Activated CD4-positive, alpha-beta memory T cell treated with anti-CD3 and anti-CD28 coated beads for 36 hours (primary cell): ENCODE data around the gene SPIRE1. TPM values are rescaled to one million over a fixed set of nuclear protein-coding genes. Genes with fewer than 3 reads are reported as not detected.

ENCODE experiments used
- CTCF ChIA-PET: fragments of 350-600 bp; sonication (Branson Sonifier 250); formaldehyde crosslinking; loops from one replicate; lab custom pipeline; 2021; ENCODE audit warnings: antibody characterized with exemption, inconsistent platforms; lab: Charles Lee
- POLR2A ChIA-PET: fragments of 350-600 bp; sonication (Branson Sonifier 250); formaldehyde crosslinking; loops from one replicate; lab custom pipeline; 2021; ENCODE audit warnings: antibody characterized with exemption; lab: Charles Lee
- DNase-seq: peaks from one replicate; pipeline ENCODE4 v3.0.0-alpha.2; 2020
- H3K27ac Mint-ChIP-seq: one replicate; pipeline ENCODE4 v1.8.0; 2021; ENCODE audit warnings: mixed read lengths
- H3K27me3 Mint-ChIP-seq: one replicate; pipeline ENCODE4 v1.8.0; 2021; ENCODE audit warnings: mixed read lengths
- H3K36me3 Mint-ChIP-seq: one replicate; pipeline ENCODE4 v1.8.0; 2021; ENCODE audit warnings: mixed read lengths
- H3K4me1 Mint-ChIP-seq: one replicate; pipeline ENCODE4 v1.8.0; 2021; ENCODE audit warnings: low read depth, mixed read lengths
- H3K4me3 Mint-ChIP-seq: one replicate; pipeline ENCODE4 v1.8.0; 2021; ENCODE audit warnings: mild to moderate bottlenecking, mixed read lengths
- H3K9me3 Mint-ChIP-seq: one replicate; pipeline ENCODE4 v1.8.0; 2021; ENCODE audit warnings: mixed read lengths
- intact Hi-C: fragments of 100-400 bp; cut with micrococcal nuclease; formaldehyde crosslinking; loops from one replicate; pipeline ENCODE4 v1.15.1; 2023
- total RNA-seq, 2 experiments: library from RNA; stranded (reverse); gene quantifications; one replicate each; pipeline ENCODE4 v1.2.3, GENCODE V29; 2021

The SPIRE1 gene
- total RNA-seq, 2 experiments from 2014 or later: 5.1 to 7.2 TPM

- Mint-ChIP-seq H3K36me3 (no peaks in the 10 kb centered on the region), H3K27me3 (peaks cover 19% of the 10 kb centered on the region), H3K27ac (no peak overlapping the region), H3K4me3 (no peak overlapping the region), H3K4me1 (no peaks in the 10 kb centered on the region), H3K9me3 (no peaks in the 10 kb centered on the region)
- DNase-seq: no peak
- ChIA-PET POLR2A (no interaction called here), CTCF (no interaction called here)
- intact Hi-C loops: no loop called here
Measured at GRCh38 chr18:12397793-12398192, 260.1 kb downstream of the SPIRE1 start.

- no peaks in the 10 kb centered on the region for H3K36me3 Mint-ChIP-seq
- H3K9me3 Mint-ChIP-seq: no peaks in the 10 kb centered on the region
- H3K27me3 Mint-ChIP-seq: peaks cover 15% of the 10 kb centered on the region
- DNase-seq: no peak
- no peaks in the 10 kb centered on the region for H3K4me1 Mint-ChIP-seq
- no peak overlapping the region for H3K27ac Mint-ChIP-seq
- ChIA-PET CTCF (no interaction called here), POLR2A (no interaction called here)
- intact Hi-C loops: no loop called here
- no peak overlapping the region for H3K4me3 Mint-ChIP-seq
Measured at GRCh38 chr18:12397254-12397653, 260.7 kb downstream of the SPIRE1 start.

Other genes starting within 250 kb of the SPIRE1 start
- 10 to 100 TPM; 14.4 to 15.0 TPM for gene CEP76, start 44.6 kb upstream of the SPIRE1 start, total RNA-seq
- 100 to 1,000 TPM; 112 to 119 TPM for gene PSMG2, start 44.9 kb upstream of the SPIRE1 start, total RNA-seq
- 10 to 100 TPM; 68.8 to 73.3 TPM for gene PTPN2, start 226.1 kb upstream of the SPIRE1 start, total RNA-seq